WTC11 (cell line): Measurements from ENCODE around the gene PARVB.

Source experiments
- FOXP4 ChIP-seq: sonication (generic); formaldehyde crosslinking; IDR thresholded peaks from 2 replicates; pipeline ENCODE4 v1.8.0; 2022; ENCODE audit warnings: mild to moderate bottlenecking, missing genetic modification reagents
- NR2C2 ChIP-seq: sonication (generic); formaldehyde crosslinking; IDR thresholded peaks from 2 replicates; pipeline ENCODE4 v1.8.0; 2022; ENCODE audit warnings: mild to moderate bottlenecking, missing genetic modification reagents

- TF ChIP-seq FOXP4 (CRISPR knock-in tag) (no peak), NR2C2 (CRISPR knock-in tag) (no peak)
These were observed 21.0 kb downstream of the PARVB start for GRCh38 chr22:44045145-44045544.
